ENCODE data around the gene CAMTA1. TPM values are rescaled to one million over a fixed set of nuclear protein-coding genes. Genes with fewer than 3 reads are reported as not detected.

CAMTA1 gene
- total and polyA plus RNA-seq, 4 donors, result 18.0 to 93.5 (median 35.8) TPM

DNA sequence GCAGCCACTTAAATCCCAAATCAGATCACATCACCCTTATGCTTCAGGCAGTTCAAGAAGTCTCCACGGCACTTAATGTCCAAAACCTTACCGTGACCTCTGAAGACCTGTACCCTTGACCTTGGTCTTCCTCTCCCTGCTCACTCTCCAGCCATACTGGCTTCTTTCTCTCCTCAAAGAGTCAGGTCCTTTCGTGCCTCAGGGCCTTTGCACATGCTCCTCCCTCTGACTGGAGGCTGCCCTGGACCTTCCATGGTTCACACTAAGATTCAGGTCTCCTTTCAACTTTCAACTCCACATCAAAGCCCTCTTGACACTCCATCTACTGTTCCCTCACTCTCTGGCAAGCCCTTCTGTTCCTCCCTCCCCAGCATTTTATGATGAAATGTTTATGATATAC lies 695.9 kb downstream of the CAMTA1 start:
- H3K27ac ChIP-seq (ENCODE audit: low read depth in 1 of 2, low read length in 2 of 2), result no peak overlapping the region
- no peak overlapping the region for H3K9ac ChIP-seq (ENCODE audit: low read depth in 1 of 2, low read length in 2 of 2)
- H3K4me1 ChIP-seq (ENCODE audit: control insufficient read depth in 4 of 4, insufficient read depth in 4 of 4, low read length in 3 of 4), result no peaks in the 10 kb centered on the region
- DNase-seq (ENCODE audit: low spot score), result no peak
- H3K36me3 ChIP-seq (ENCODE audit: control insufficient read depth in 4 of 4, insufficient read depth in 3 of 4, low read depth in 1 of 4, low read length in 3 of 4), result no peaks in the 10 kb centered on the region
- TF ChIP-seq, protein P1, sequence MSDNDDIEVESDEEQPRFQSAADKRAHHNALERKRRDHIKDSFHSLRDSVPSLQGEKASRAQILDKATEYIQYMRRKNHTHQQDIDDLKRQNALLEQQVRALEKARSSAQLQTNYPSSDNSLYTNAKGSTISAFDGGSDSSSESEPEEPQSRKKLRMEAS (IDR thresholded peaks at IDR 0.05), result no peak
- TF ChIP-seq ATF3 (IDR thresholded peaks at IDR 0.05) (no peak), HNF4A (conservative IDR thresholded peaks at IDR 0.05) (no peak), SP1 (IDR thresholded peaks at IDR 0.05) (no peak), NR2F2 (IDR thresholded peaks at IDR 0.05) (no peak), TAF1 (conservative IDR thresholded peaks at IDR 0.05) (no peak), EGR1 (IDR thresholded peaks at IDR 0.05; ENCODE audit: low read depth in 2 of 2) (no peak), FOXA2 (IDR thresholded peaks at IDR 0.05) (no peak), HNF4G (IDR thresholded peaks at IDR 0.05) (no peak), GABPA (IDR thresholded peaks at IDR 0.05 in 1 of 2, conservative IDR thresholded peaks at IDR 0.05 in 1 of 2) (no peak), RAD21 (IDR thresholded peaks at IDR 0.05) (no peak), YY1 (IDR thresholded peaks at IDR 0.05) (no peak), REST (IDR thresholded peaks at IDR 0.05) (no peak)
- TF ChIP-seq, protein P2, sequence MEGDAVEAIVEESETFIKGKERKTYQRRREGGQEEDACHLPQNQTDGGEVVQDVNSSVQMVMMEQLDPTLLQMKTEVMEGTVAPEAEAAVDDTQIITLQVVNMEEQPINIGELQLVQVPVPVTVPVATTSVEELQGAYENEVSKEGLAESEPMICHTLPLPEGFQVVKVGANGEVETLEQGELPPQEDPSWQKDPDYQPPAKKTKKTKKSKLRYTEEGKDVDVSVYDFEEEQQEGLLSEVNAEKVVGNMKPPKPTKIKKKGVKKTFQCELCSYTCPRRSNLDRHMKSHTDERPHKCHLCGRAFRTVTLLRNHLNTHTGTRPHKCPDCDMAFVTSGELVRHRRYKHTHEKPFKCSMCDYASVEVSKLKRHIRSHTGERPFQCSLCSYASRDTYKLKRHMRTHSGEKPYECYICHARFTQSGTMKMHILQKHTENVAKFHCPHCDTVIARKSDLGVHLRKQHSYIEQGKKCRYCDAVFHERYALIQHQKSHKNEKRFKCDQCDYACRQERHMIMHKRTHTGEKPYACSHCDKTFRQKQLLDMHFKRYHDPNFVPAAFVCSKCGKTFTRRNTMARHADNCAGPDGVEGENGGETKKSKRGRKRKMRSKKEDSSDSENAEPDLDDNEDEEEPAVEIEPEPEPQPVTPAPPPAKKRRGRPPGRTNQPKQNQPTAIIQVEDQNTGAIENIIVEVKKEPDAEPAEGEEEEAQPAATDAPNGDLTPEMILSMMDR (IDR thresholded peaks at IDR 0.05; ENCODE audit: low read depth, low read length, missing input control), result no peak
- TF ChIP-seq, protein P3, sequence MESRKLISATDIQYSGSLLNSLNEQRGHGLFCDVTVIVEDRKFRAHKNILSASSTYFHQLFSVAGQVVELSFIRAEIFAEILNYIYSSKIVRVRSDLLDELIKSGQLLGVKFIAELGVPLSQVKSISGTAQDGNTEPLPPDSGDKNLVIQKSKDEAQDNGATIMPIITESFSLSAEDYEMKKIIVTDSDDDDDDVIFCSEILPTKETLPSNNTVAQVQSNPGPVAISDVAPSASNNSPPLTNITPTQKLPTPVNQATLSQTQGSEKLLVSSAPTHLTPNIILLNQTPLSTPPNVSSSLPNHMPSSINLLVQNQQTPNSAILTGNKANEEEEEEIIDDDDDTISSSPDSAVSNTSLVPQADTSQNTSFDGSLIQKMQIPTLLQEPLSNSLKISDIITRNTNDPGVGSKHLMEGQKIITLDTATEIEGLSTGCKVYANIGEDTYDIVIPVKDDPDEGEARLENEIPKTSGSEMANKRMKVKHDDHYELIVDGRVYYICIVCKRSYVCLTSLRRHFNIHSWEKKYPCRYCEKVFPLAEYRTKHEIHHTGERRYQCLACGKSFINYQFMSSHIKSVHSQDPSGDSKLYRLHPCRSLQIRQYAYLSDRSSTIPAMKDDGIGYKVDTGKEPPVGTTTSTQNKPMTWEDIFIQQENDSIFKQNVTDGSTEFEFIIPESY (IDR thresholded peaks at IDR 0.05), result no peak
- H3K9me3 ChIP-seq (ENCODE audit: control insufficient read depth in 4 of 4, low read length in 3 of 4), result no peaks in the 10 kb centered on the region
- H3K4me3 ChIP-seq (ENCODE audit: low read depth in 1 of 3, low read length in 3 of 3), result no peak overlapping the region
- 57% methylated on average over 3 of the region's 3 CpGs for WGBS
- no peaks in the 10 kb centered on the region for H3K27me3 ChIP-seq (ENCODE audit: control insufficient read depth in 4 of 4, insufficient read depth in 4 of 4, low read length in 3 of 4)

- no peak overlapping the region for H3K27ac ChIP-seq (ENCODE audit: low read depth in 1 of 2, low read length in 2 of 2)
- TF ChIP-seq GABPA (IDR thresholded peaks at IDR 0.05 in 1 of 2, conservative IDR thresholded peaks at IDR 0.05 in 1 of 2), result no peak
- no peak for TF ChIP-seq RAD21 (IDR thresholded peaks at IDR 0.05)
- no peak for TF ChIP-seq HNF4A (conservative IDR thresholded peaks at IDR 0.05)
- TF ChIP-seq SP1 (IDR thresholded peaks at IDR 0.05), result no peak
- no peak for TF ChIP-seq RXRA (IDR thresholded peaks at IDR 0.05)
- TF ChIP-seq FOXA2 (IDR thresholded peaks at IDR 0.05), result no peak
- TF ChIP-seq, protein P1 (IDR thresholded peaks at IDR 0.05), result no peak
- no peak for TF ChIP-seq YY1 (IDR thresholded peaks at IDR 0.05)
- no peak for DNase-seq (ENCODE audit: low spot score)
- H3K9ac ChIP-seq (ENCODE audit: low read depth in 1 of 2, low read length in 2 of 2), result no peak overlapping the region
- no peaks in the 10 kb centered on the region for H3K4me1 ChIP-seq (ENCODE audit: control insufficient read depth in 4 of 4, insufficient read depth in 4 of 4, low read length in 3 of 4)
- no peaks in the 10 kb centered on the region for H3K36me3 ChIP-seq (ENCODE audit: control insufficient read depth in 4 of 4, insufficient read depth in 3 of 4, low read depth in 1 of 4, low read length in 3 of 4)
- H3K4me3 ChIP-seq (ENCODE audit: low read depth in 1 of 3, low read length in 3 of 3), result no peak overlapping the region
- WGBS, result 81% methylated on average over 6 of the region's 6 CpGs
- H3K9me3 ChIP-seq (ENCODE audit: control insufficient read depth in 4 of 4, low read length in 3 of 4), result no peaks in the 10 kb centered on the region
- H3K27me3 ChIP-seq (ENCODE audit: control insufficient read depth in 4 of 4, insufficient read depth in 4 of 4, low read length in 3 of 4), result no peaks in the 10 kb centered on the region
Observed at GRCh38 chr1:7482077-7482476, 696.8 kb downstream of the CAMTA1 start.

All from liver (tissue), 9 donors.